NT2/D1 (cell line): Measurements from ENCODE around the gene ESAM.
A peak's percentile ranks its signal among the peaks of the same experiment; 100 is the strongest.

Source experiments
- DNase-seq: peaks from one replicate; pipeline ENCODE4 v3.0.0-alpha.2; 2011; ENCODE audit warnings: low read depth, low spot score
- H3K27me3 ChIP-seq: 2 replicates; pipeline ENCODE4 v1.6.0; 2011; ENCODE audit warnings: mild to moderate bottlenecking; ENCODE audit not compliant: insufficient read length, insufficient read depth
- H3K36me3 ChIP-seq: 2 replicates; pipeline ENCODE4 v1.6.1; 2011; ENCODE audit warnings: mild to moderate bottlenecking, low read length, mixed read lengths; ENCODE audit not compliant: insufficient read depth, insufficient read length
- H3K4me1 ChIP-seq: 2 replicates; pipeline ENCODE4 v1.5.1; 2011; ENCODE audit not compliant: insufficient read depth, insufficient read length
- H3K4me3 ChIP-seq: 2 replicates; pipeline ENCODE4 v1.5.1; 2011; ENCODE audit warnings: low read depth; ENCODE audit not compliant: insufficient read length
- H3K9ac ChIP-seq: 2 replicates; pipeline ENCODE4 v1.6.0; 2011; ENCODE audit warnings: low read depth; ENCODE audit not compliant: insufficient read length
- H3K9me3 ChIP-seq: 2 replicates; pipeline ENCODE4 v1.5.1; 2011; ENCODE audit warnings: mild to moderate bottlenecking, low read length; ENCODE audit not compliant: insufficient read depth
- SUZ12 ChIP-seq: IDR thresholded peaks from 2 replicates; pipeline ENCODE4 v1.6.1; 2011; ENCODE audit not compliant: insufficient read length, insufficient read depth; ENCODE audit errors: extremely low read depth
- YY1 ChIP-seq: IDR thresholded peaks from 2 replicates; pipeline ENCODE4 v1.6.1; 2011; ENCODE audit not compliant: insufficient read length, insufficient read depth
- ZNF274 ChIP-seq: IDR thresholded peaks from 2 replicates; pipeline ENCODE4 v1.6.1; 2011; ENCODE audit warnings: mild to moderate bottlenecking, low read depth, low read length

Gene ESAM

GRCh38 chr11:124751391-124751740, 10.7 kb downstream of the ESAM start:
- Histone ChIP-seq H3K36me3 (no peaks in the 10 kb centered on the region), H3K27me3 (peaks cover 13% of the 10 kb centered on the region), H3K9me3 (no peaks in the 10 kb centered on the region), H3K9ac (no peak overlapping the region), H3K4me3 (no peak overlapping the region), H3K4me1 (peaks cover 4% of the 10 kb centered on the region)
- DNase-seq: no peak
- TF ChIP-seq SUZ12: no peak
- no peak for TF ChIP-seq YY1
- no peak for TF ChIP-seq ZNF274

- peaks cover 28% of the 10 kb centered on the region for H3K27me3 ChIP-seq
- DNase-seq: no peak
- H3K9me3 ChIP-seq: no peaks in the 10 kb centered on the region
- H3K4me1 ChIP-seq: peaks cover 8% of the 10 kb centered on the region
- H3K9ac ChIP-seq: no peak overlapping the region
- no peak for TF ChIP-seq SUZ12
- TF ChIP-seq YY1: no peak
- no peak for TF ChIP-seq ZNF274
- H3K36me3 ChIP-seq: no peaks in the 10 kb centered on the region
- H3K4me3 ChIP-seq: no peak overlapping the region
Measured at GRCh38 chr11:124749912-124750311, 12.2 kb downstream of the ESAM start.

GRCh38 chr11:124748481-124749343, 13.4 kb downstream of the ESAM start:
- no peak overlapping the region for H3K9ac ChIP-seq
- TF ChIP-seq ZNF274 (no peak), YY1 (no peak), SUZ12 (no peak)
- H3K27me3 ChIP-seq: peaks cover 40% of the 10 kb centered on the region
- no peaks in the 10 kb centered on the region for H3K9me3 ChIP-seq
- peaks cover 9% of the 10 kb centered on the region for H3K4me1 ChIP-seq
- no peak for DNase-seq
- no peaks in the 10 kb centered on the region for H3K36me3 ChIP-seq
- H3K4me3 ChIP-seq: no peak overlapping the region

GRCh38 chr11:124748100-124748418, 14.0 kb downstream of the ESAM start:
- peaks cover 46% of the 10 kb centered on the region for H3K27me3 ChIP-seq

GRCh38 chr11:124747406-124748099, 14.5 kb downstream of the ESAM start:
- Histone ChIP-seq H3K36me3 (no peaks in the 10 kb centered on the region), H3K9ac (no peak overlapping the region), H3K4me3 (no peak overlapping the region), H3K9me3 (no peaks in the 10 kb centered on the region), H3K27me3 (peaks cover 51% of the 10 kb centered on the region), H3K4me1 (peaks cover 9% of the 10 kb centered on the region)
- TF ChIP-seq YY1: no peak
- no peak for DNase-seq

More at GRCh38 chr11:124748100-124748418, 14.0 kb downstream of the ESAM start:
- no peak overlapping the region for H3K9ac ChIP-seq
- H3K36me3 ChIP-seq: no peaks in the 10 kb centered on the region
- H3K9me3 ChIP-seq: no peaks in the 10 kb centered on the region
- no peak for DNase-seq
- no peak overlapping the region for H3K4me3 ChIP-seq
- TF ChIP-seq YY1 (no peak), SUZ12 (no peak), ZNF274 (no peak)
- peaks cover 9% of the 10 kb centered on the region for H3K4me1 ChIP-seq

GRCh38 chr11:124746621-124747243, 15.4 kb downstream of the ESAM start:
- TF ChIP-seq SUZ12 (no peak), YY1 (no peak), ZNF274 (no peak)
- Histone ChIP-seq H3K9me3 (no peaks in the 10 kb centered on the region), H3K9ac (peak overlapping the region; percentile 78), H3K4me3 (peak overlapping the region; percentile 65), H3K36me3 (no peaks in the 10 kb centered on the region), H3K4me1 (peaks cover 9% of the 10 kb centered on the region), H3K27me3 (peaks cover 60% of the 10 kb centered on the region)
- peak; percentile 72 for DNase-seq

- Histone ChIP-seq H3K4me3 (peak overlapping the region; percentile 65), H3K4me1 (peaks cover 9% of the 10 kb centered on the region), H3K36me3 (no peaks in the 10 kb centered on the region), H3K9ac (peak overlapping the region; percentile 78), H3K9me3 (no peaks in the 10 kb centered on the region), H3K27me3 (peaks cover 67% of the 10 kb centered on the region)
- no peak for TF ChIP-seq YY1
- no peak for TF ChIP-seq ZNF274
- TF ChIP-seq SUZ12: no peak
- DNase-seq: no peak
Measured at GRCh38 chr11:124745835-124746620, 16.1 kb downstream of the ESAM start.
